ENCODE data around the gene CTNNBL1.

CTNNBL1 gene

DNA sequence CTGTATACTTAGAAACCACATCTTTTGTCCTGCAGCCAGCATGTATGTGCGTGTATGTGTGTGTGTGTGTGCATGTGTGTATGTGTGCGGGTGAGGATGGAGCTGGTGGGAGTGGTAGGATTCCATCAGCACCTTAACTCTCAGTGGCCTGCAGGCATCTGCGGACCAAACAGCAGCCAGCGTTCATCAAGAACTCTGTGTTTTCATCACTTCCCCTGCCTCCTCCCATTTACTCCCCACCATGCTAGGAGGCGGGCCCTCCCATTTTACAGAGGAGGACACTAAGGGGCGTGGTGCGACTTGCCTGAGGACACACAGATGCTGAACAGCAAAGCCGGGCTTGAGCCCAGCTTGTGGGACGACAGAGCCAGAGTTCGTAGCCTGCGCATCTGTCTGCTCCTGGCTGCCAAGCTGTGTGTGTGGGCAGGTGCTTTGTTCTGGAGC is 218.0 kb downstream of the CTNNBL1 start:
- TF ChIP-seq POLR2A (IDR thresholded peaks at IDR 0.05; ENCODE audit: low read length), result no peak
- TF ChIP-seq GATA1 (IDR thresholded peaks at IDR 0.05; ENCODE audit: low read depth, low read length), result no peak
- DNase-seq, result peak in 1 of 2 experiments; percentile 18

DNA sequence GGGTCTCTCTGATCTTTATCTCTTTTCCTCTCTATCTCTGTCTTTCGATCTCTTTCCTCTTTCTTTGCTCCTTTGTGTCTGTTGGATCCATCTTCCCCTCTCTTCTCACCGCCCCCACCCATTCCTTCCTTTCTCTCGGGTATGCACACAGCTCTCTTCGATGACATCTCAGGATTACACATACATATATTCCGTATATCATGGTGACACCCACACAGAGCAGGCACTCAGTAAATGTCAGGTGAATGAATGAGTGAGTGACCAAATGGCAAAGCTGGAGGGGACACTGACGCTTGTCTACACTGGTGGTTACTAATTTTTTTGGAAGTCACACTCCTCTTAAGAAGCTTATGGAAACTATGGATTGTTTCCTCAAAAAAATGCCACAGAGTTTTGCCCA is 219.0 kb downstream of the CTNNBL1 start:
- no peak for TF ChIP-seq POLR2A (IDR thresholded peaks at IDR 0.05; ENCODE audit: low read length)
- no peak for TF ChIP-seq GATA1 (IDR thresholded peaks at IDR 0.05; ENCODE audit: low read depth, low read length)

DNA sequence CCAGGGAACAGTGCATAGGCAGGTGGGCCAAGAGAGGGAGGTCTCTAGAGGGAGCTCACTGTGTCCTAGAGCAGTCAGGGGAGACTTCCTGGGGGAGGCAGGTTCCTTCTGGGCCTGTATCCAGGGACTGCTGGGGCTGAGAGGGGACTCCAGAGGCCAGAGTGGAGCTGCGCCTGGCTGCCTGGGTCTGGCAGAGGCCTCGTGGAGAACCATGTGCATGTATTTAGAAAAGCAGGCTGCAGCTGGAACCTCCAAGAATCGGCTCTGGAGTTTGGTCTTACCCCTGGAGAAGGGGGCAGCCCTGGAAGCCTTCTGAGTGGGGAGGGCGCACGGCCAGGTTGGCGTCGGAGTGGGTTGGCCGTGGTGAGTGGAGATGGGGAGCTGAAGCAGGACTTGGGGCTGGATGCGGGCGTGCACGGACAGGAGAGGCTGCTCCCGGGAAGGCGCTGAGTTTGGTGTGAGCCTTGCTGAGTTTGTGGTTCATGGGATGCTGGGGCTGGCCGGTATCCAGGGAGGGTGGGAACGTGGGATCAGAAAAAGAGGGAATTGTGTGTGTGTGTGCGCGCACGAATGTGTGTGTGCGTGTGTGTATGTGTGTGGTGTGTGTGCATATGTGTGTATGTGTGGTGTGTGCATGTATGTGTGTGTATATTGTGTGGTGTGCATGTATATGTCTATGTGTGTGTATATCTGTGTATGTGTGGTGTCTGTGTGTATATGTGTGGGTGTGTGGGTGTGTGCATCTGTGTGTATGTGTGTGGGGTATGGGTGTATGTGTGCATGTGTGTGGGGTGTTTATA is 219.9 kb downstream of the CTNNBL1 start:
- DNase-seq, result no peak
- TF ChIP-seq POLR2A (IDR thresholded peaks at IDR 0.05; ENCODE audit: low read length) (no peak), GATA1 (IDR thresholded peaks at IDR 0.05; ENCODE audit: low read depth, low read length) (no peak)

More for the DNA sequence above, 219.0 kb downstream of the CTNNBL1 start:
- DNase-seq, result no peak

DNA sequence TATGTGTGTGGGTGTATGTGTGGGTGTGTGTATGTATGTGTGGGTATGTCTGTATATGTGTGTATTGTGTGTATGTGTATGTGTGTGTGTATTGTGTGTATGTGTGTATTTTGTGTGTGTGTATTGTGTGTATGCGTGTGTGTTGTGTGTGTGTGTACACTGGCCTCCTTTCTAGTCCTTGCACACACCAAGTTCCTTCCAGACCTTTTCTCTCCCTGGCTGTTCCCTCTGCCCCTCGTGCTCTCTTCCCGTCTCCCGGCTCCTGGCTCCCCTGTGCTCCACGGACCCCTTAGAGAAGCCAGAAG is 220.5 kb downstream of the CTNNBL1 start:
- TF ChIP-seq POLR2A (IDR thresholded peaks at IDR 0.05; ENCODE audit: low read length) (no peak), GATA1 (IDR thresholded peaks at IDR 0.05; ENCODE audit: low read depth, low read length) (no peak)
- no peak for DNase-seq

DNA sequence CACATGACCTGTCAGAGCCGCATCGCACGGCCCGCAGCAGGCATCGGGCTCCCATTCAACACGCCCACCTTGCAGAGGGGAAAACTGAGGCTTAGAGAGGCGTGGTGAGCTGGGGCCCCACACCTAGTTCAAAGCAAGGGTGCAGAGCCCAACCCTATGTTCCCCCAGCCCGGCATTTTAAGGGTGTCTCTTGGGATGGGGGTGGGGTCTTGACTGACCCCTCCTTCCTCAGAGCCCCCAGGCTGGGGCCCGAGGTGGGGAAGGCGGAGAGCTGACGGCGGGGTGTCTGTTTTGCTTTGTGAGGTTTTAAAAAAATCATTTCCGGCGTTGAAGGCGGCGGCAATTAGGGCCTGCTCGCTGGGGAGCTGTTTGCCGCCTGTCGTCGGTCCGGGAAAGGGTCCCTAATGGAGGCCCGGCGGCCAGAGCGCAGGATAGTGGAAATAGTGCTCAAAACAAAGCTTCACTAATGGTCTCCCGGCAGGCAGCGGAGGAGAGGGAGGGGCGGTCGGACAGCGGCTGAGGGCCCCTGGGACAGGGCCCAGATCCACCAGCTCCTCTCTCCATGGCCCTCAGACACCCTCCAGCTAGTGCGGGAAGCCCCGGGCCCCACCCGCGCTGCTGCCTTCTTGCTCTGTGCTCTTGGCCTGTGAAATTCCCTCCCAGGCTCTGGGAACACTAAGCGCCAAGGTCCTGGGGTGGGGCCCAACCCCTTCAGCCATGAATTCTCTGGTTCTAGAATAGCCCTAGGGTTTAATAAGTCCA is 221.0 kb downstream of the CTNNBL1 start:
- no peak for DNase-seq
- no peak for TF ChIP-seq GATA1 (IDR thresholded peaks at IDR 0.05; ENCODE audit: low read depth, low read length)
- TF ChIP-seq POLR2A (IDR thresholded peaks at IDR 0.05; ENCODE audit: low read length), result no peak

DNA sequence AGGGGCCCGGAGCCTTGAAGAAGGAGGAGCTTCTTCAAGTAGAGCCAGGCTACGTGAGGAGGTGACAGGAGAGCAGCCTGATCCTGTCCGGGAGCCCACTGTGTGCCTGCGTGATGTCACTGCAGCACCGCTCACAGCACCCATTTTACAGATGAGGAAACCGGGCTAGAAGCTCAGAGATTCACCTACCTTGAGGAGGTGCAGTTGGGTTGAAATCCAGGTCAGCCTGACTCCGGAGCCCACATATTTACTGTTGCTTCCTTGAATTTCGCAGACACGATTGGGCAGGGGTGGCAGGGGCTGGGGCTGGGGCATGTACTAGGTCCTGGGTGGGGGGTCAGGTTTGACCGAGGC is 221.6 kb downstream of the CTNNBL1 start:
- DNase-seq, result no peak
- TF ChIP-seq POLR2A (IDR thresholded peaks at IDR 0.05; ENCODE audit: low read length) (no peak), GATA1 (IDR thresholded peaks at IDR 0.05; ENCODE audit: low read depth, low read length) (no peak)

DNA sequence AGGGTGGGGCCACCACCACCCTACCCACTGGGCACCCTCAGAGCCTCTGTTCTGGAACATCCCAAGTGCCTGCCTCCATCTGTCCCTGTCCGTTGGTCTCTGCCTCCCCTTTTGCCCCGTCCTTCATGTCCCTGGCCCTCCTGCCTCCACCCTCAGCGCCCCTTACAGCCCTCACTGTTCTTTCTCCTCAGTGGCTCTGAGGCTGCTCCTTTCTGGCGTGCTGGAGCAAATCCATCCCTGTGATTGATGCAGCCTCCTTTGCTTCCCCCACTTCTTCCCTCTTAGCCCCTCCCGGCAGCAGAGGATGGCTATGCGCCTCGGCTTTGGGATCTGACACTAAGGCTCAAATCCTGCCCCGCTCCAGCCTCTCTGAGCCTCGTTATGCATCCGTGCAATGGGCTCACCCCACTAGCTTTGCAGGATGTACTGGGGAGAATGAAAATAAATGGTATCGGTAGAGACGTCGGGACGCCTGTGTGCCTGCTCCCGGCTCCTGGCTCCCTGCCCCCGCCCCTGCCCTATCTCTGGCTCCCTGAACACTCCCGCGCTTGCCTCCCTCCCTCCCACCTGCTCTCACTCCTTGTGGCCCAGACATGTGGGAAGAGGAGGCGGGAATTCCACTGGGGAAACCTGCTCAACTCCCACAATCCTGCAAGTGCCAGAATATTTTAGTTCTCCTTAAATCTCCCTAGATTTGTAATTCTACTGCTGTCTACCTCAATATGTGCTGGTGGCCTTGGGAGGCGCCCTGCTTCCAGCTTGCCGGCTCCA is 222.2 kb downstream of the CTNNBL1 start:
- TF ChIP-seq POLR2A (IDR thresholded peaks at IDR 0.05; ENCODE audit: low read length) (no peak), GATA1 (IDR thresholded peaks at IDR 0.05; ENCODE audit: low read depth, low read length) (no peak)

DNA sequence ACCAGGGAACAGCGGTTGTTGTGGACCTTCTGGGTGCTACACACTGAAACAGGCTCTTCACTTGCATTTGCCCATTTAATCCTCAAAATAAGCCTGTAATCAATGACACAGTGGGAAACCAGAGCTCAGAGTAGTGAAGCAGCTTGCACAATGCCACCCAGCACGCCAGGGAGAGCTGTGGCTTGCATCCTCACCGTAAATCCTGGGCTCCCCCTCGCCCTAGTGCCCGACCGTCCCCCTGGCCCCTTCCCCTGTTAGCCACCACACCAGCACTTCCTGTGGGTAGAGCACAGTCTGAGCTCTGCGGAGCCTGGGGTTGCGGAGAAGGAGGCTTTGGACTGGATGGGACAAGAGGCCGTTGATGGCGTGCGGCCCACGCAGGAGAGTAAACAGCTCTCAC is 223.6 kb downstream of the CTNNBL1 start:
- no peak for TF ChIP-seq GATA1 (IDR thresholded peaks at IDR 0.05; ENCODE audit: low read depth, low read length)
- TF ChIP-seq POLR2A (IDR thresholded peaks at IDR 0.05; ENCODE audit: low read length), result no peak
- no peak for DNase-seq

More for the DNA sequence above, 222.2 kb downstream of the CTNNBL1 start:
- DNase-seq, result no peak

DNA sequence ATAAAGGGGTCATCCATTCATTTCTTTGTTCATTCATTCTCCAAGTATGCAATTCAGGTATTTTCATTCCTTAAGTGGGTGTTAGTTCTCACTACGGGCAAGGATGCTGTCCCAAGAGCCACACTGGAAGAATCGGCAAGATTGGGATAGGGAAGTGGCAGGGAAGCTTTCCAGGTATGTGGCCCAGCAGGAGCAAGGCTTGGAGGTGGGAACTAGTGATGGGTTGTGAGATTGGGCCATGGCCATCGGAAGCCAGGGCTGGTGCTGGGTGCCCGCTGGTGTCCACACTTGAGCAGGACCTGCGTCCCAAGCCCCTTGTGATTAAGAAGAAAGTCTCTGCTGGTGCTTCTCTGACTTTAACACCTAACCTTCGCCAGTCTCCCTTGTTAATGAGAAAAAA is 224.2 kb downstream of the CTNNBL1 start:
- TF ChIP-seq POLR2A (IDR thresholded peaks at IDR 0.05; ENCODE audit: low read length) (no peak), GATA1 (IDR thresholded peaks at IDR 0.05; ENCODE audit: low read depth, low read length) (no peak)
- DNase-seq, result no peak

DNA sequence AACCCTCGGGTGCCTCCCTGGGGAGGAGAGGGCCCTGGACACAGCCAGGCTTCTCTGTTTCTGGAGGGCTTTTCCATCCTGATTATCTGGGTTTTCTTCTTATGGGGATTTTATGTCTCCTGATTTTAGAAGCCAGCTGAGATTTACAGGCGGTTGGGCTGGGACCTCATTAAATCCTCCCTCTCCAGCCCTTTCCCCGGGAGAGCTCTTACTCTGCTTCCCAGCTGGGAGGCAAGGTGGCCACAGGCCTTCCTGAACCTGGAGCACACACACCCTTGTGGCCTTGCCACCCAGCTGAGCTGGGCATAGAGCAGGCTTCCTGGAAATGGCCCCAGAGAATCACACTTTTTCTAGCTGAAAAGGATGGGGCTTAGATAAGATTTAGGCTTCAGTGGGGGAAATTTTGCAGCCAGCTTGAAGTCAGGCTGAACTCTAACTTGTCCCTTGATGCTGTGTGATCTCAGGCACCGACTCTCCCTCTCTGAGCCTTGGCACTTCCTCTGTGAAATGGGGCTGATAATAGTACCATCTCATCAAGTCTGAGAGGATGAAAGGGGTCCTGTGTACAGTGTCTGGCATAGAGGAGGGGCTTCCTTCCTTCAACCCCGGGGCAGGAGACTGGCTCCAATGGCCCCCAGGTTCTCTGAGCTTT is 225.7 kb downstream of the CTNNBL1 start:
- DNase-seq, result no peak
- TF ChIP-seq GATA1 (IDR thresholded peaks at IDR 0.05; ENCODE audit: low read depth, low read length) (no peak), POLR2A (IDR thresholded peaks at IDR 0.05; ENCODE audit: low read length) (no peak)

DNA sequence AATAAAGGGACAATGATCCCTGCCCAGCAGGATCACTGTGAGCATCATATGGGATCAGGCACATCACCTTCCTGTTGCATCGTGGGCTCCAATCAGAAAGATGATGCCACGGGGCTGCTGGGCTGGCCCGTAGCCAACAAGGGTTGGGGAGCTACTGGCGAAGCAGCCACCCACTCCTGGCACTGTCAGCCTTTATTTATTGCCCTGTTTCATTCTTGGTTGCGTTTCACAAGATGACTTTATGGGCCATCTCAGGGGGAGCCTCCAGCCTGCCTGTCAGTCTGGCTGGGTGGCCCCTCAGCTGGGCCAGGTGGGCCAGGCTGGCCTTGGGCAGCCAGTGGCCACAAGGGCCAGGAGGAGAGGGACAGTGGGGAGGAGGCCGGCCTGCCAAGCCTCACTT is 226.4 kb downstream of the CTNNBL1 start:
- TF ChIP-seq POLR2A (IDR thresholded peaks at IDR 0.05; ENCODE audit: low read length) (no peak), GATA1 (IDR thresholded peaks at IDR 0.05; ENCODE audit: low read depth, low read length) (no peak)
- DNase-seq, result no peak

DNA sequence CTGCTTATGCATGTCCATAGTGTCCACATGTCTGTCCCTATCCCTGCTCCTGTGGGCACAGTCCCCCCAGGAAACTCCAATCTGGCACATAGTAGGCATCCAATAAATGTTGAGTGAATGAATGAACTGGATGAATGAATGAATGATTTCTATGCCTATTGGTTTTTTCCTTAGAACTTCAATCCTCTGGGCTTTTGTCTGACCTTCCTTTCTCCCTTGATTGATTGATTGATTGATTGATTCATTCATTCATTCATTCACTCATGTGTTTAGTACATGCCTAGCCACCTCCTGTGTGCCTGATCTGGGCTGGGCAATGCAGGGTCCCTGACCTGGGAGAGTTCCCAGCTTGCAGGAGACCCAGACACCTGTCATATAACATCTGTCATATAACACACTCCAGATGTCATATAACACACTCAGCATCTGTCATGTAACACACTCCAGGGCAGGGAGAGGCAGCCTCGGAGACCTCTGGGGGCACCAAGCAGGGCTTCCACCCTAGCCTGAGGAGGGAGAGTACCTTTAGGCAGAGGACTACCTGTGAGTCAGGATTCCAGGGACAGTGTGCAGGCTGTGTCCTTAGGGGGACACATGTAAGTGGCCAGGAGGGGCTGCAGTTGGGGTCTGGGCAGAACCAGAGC is 227.0 kb downstream of the CTNNBL1 start:
- DNase-seq, result no peak
- no peak for TF ChIP-seq POLR2A (IDR thresholded peaks at IDR 0.05; ENCODE audit: low read length)
- TF ChIP-seq GATA1 (IDR thresholded peaks at IDR 0.05; ENCODE audit: low read depth, low read length), result no peak

DNA sequence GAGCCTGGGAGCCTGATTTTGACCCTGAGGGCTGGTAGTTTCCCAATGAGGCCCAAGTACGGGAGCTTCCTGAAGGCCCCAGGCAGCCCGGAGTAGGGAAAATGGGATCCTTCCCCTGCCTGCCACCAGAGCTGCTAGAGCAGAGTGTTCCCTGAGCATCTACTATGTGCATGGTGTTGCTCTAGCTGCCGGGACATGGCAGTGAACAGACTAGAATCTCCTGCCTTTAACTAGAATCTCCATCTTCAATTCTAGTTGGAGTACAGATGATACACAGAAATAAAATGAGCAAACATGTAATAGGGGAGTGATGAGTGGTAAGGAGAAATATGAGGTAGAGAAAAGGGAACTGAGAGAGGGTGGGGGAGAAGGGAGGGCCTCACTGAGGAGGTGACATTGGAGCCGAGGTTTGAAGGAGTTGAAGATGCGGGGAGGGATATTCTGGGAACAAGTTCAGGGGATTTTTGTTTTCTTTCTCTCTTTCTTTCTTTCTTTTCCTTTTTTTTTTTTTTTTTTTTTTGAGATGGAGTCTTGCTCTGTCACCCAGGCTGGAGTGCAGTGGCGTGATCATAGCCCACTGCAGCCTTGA is 227.6 kb downstream of the CTNNBL1 start:
- DNase-seq, result no peak
- TF ChIP-seq POLR2A (IDR thresholded peaks at IDR 0.05; ENCODE audit: low read length) (no peak), GATA1 (IDR thresholded peaks at IDR 0.05; ENCODE audit: low read depth, low read length) (no peak)

Data from erythroblast (primary cell).